Activated gamma-delta T cell treated with anti-CD3 and anti-CD28 coated beads, Interleukin-2, amount 50 U/mL, for 16 hours (primary cell): Measurements from ENCODE around the gene RABGGTA.
"Not testable (repeated sequence)": the region's sequence is repeated elsewhere in the genome, so short reads cannot be mapped to it uniquely, and the experiment has no call there.

Experiments used
- DNase-seq: peaks from one replicate; pipeline ENCODE4 v3.0.0-alpha.2; 2020; ENCODE audit warnings: low read depth

RABGGTA gene

DNA sequence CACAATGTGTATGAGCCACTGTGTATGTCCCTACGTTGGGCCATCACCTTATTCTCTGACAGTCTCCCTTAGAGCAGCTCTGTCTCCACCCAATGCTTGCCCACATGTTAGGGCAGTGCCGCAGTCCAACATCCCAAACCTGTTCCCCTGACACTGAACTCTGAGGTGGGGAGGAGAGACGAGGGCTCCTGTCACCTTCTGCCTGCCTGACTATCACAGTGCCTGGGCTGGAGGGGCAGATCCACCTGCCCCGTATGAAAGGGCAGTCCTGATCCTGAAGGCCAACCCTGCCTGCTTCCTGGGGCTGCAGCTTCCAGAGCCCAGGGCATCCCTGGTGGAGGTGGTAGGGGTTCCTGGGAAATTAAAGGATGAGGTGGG is 10.6 kb downstream of the RABGGTA start:
- DNase-seq = no peak

DNA sequence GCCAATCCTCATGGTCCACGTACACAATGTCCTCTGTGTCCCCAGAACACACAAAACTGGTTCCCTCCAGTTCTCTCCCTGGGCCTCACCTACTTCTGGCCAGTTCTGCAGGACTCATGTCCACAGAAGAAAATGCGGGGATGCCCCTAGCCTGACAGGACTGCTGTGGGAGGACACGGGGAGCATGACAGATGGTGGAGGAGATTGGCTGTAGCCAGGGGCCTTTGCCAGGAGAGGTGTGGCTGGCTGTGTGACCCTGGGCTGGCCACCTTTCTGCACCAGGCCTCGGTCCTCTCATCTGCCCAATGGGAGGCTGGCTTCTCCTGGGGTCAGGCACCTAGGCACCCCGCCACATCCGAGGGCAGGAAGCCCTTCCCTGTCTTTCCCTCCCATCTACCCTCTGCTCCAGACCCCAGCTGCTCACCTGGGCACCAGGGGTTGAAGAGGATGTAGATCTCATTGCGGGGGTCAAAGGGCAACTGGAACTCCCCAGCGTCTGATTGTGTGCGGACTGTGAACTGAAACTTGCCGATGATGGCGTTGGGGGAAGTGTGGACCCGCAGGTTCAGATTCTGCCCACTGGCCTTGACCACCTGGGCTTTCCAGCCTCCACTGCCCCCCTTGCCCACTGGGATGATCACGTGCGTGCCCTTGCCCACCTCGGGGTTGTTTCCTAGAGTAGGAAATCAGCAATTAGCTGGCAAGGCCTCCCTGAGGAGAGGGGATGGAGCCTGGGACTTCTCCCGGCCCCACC is 11.2 kb downstream of the RABGGTA start:
- no peak for DNase-seq

DNA sequence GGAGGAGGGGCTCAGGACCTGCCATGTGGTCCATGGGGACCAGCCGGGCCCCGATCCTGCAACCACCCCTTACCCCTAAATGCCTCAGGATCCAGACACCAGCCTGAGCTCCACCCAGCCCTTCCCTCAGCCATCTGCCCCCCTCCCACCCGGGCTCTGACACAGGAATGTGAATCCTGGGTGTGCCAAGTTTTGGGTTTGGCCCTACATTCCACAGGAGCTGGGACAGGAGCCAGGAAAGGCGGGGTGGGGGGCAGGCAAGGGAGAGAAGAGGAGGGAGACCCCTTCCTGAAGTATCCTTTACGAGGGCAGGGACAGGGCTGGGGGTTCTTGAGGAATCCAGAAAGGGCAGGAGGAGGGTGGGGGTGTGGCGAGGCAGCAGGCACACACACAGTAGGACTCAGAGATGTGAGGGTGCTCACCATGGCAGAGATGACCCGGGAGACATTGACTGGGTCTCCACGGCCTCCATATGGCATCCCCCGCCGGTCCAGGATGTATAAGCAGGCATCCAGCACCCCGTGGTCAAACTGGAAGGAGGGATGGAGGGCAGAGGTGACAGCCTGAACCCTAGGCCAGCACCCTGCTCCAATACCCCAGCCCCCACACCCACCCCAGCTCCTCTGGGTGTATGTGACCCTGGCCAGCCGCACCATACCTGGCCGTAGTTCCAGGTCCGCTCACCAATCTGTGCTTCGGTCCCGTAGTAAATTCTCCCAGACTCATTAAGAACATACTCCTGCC is 11.9 kb downstream of the RABGGTA start:
- no peak for DNase-seq

- DNase-seq = no peak
Observed at GRCh38 chr14:24258548-24259265, 12.7 kb downstream of the RABGGTA start.

DNA sequence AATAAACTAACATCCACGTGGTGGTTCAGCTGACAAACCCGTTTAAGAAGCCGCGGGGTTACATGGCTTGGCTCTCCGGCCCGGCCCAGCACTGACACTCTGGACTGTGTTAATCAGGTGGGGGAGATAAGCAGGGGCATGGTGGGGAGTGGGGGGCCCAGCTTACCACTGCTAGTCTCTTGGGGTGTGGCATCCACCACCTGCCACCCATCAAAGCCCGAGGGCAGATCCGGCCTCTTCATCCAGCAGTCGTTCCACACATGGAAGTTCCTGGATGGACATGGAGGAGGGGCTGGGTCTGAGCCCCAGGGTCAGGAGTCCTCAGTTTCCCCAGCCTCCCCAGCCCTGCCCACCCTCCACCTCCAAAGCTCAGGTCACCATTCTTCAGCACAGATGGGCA is 13.3 kb downstream of the RABGGTA start:
- no peak for DNase-seq

GRCh38 chr14:24256960-24257359 is 14.4 kb downstream of the RABGGTA start:
- no peak for DNase-seq

GRCh38 chr14:24255931-24256711 is 15.3 kb downstream of the RABGGTA start:
- DNase-seq = no peak

- no peak for DNase-seq
Observed at GRCh38 chr14:24255438-24255837, 16.0 kb downstream of the RABGGTA start.

DNA sequence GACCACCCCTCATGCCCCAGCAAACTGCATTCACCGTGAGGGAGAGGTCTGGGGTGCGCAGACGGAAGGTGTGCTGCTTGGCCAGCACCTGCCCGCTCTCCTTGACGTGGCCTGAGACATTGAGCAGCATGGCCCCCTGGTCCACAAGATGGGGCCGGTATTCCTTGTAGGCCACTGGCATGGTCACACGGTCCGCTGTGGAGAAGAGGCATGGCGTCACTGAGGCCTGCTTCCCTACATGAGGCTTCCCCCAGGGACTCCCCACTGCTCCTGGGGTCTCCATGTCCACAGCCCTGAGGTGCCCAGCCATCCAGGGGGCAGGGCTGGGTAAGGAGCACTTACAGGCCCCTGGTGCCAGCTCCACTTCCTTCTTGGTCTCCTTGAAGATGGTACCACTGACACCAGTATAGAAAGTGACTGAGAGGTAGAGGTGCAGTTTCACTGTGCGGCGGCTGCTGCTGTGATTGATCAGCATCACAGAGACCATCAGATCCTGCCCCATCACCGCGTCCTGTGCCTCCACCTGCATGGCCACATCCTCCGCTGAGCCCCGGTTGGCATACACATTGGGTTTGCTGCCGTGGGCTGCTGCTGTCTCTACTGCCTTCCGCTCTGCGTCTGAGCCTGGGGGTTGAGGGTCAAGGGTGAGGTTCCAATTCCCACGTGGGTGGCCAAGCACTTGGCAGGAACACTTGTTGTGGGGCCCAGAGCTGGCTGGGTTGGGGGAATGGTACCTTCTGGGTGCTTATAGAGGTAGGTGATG is 16.6 kb downstream of the RABGGTA start:
- no peak for DNase-seq

GRCh38 chr14:24253936-24254335 is 17.5 kb downstream of the RABGGTA start:
- no peak for DNase-seq

- DNase-seq = no peak
Observed at GRCh38 chr14:24252289-24253124, 18.9 kb downstream of the RABGGTA start.

DNA sequence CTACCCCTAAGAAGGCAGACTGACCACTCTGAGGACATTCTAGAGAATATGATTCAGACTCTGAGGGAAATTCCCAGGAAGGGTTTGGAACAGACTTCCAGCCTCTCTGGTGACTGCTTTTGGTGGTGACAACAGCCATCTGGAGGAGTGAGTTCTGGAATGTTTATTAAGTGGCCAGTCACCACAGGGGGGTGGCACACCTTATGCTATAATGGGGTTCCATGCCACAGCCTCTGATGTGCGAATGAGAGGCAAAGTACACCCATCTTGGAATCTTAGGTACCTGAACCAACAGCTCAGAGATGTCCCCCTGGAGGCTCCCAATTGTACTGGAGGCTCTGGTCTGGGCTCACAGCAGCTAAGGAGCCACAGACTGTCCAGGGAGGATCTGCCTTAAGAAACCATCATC is 19.5 kb downstream of the RABGGTA start:
- DNase-seq = no peak

DNA sequence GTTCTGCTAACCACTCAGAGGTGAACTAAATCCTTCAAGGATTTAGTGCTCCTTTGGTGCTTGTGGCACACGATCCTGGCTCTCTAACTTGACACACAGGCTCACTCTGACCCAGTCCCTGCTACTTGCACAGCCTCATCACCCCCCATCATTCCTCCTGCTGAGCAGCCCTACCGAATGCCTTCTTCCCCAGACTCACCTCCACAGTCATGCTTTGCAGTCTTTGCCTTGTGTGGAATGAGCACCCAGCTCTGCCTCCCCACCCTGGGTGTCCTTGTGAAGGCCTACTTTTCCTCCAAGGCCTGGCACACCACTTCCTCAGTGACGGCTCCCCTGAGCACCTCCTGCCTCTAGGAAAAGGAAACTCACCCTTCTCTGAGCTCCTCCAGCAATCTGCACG is 21.0 kb downstream of the RABGGTA start:
- DNase-seq = no peak

- DNase-seq = no peak
Observed at GRCh38 chr14:24249230-24250021, 22.0 kb downstream of the RABGGTA start.

DNA sequence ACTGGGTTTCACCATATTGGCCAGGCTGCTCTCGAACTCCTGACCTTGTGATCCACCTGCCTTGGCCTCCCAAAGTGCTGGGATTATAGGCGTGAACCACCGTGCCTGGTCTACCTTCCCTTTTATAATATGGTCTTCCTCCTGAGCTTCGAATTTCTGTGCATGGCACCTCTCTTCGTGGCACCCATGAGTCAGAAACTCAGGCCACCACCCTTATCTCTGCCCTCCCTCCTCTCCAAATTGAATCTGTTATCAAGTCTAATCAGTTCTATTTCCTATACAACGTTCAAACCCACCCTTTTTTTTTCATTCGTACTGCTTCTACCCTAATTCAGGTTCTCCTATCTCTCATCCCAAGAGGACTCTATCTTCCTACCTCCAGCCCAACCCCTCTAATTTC is 24.0 kb downstream of the RABGGTA start:
- DNase-seq = no peak

DNA sequence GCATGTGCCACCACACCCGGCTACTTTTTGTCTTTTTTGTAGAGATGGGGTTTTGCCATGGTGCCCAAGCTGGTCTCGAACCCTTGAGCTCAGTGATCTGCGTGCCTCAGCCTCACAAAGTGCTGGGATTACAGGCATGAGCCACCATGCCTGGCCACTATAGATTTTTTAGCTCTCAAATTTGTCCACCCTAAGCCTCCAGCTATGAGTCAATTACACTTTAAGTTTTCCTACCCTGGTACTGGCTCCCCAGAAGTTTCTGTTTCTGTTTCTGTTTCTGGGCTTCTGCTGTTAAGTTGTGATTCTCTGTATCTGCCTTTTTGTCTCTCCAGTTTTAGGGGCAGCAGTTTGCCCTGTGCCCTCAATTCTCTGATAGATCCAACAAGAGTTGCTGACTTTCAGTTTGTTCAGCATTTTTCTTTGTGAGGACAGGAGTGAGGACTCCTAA is 24.6 kb downstream of the RABGGTA start:
- DNase-seq = no peak

DNA sequence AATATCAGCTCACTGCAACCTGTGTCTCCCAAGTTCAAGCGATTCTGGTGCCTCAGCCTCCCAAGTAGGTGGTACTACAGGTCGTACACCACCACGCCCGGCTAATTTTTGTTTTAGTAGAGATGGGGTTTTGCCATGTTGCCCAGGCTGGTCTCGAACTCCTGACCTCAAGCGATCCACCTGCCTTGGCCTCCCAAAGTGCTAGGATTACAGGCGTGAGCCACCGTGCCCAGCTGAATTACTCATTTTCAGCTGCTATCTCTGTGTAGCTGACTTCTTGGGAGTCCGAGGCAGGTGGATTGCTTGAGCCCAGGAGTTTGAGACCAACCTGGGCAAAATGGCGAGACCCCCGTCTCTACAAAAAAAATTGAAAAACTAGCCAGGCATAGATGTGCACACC is 26.0 kb downstream of the RABGGTA start:
- DNase-seq = not testable (repeated sequence)

GRCh38 chr14:24243336-24243836 is 28.0 kb downstream of the RABGGTA start:
- no peak for DNase-seq

GRCh38 chr14:24241829-24242443 is 29.5 kb downstream of the RABGGTA start:
- DNase-seq = peak; percentile 87
